ENCODE measurements around the gene PIGB. TPM values are rescaled to one million over a fixed set of nuclear protein-coding genes. Genes with fewer than 3 reads are reported as not detected.

PIGB gene
- total and polyA plus RNA-seq, 9 donors, result 5.6 to 13.5 (median 9.7) TPM

DNA sequence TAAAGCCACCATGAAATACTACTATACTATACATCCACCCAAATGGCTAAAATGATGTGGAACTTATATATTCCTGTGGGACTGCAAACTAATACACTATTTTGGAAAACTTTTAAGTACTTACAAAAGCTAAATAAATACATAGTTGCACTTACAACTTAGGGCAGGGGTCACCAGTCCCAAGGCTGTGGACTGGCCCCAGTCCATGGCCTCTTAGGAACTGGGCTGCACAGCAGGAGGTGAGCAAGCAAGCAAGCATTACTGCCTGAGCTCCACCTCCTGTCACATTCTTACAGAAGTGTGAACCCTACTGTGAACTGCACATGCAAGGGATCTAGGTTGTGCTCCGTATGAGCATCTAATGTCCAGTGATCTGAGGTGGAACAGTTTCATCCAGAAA, 18.1 kb downstream of the PIGB start:
- 86 to 100% (median 91%) methylated on average over 1 of the region's 1 CpG for WGBS, 3 donors
- no peak overlapping the region for H3K4me3 ChIP-seq
- H3K36me3 ChIP-seq, result no peaks in the 10 kb centered on the region
- TF ChIP-seq, protein P1, sequence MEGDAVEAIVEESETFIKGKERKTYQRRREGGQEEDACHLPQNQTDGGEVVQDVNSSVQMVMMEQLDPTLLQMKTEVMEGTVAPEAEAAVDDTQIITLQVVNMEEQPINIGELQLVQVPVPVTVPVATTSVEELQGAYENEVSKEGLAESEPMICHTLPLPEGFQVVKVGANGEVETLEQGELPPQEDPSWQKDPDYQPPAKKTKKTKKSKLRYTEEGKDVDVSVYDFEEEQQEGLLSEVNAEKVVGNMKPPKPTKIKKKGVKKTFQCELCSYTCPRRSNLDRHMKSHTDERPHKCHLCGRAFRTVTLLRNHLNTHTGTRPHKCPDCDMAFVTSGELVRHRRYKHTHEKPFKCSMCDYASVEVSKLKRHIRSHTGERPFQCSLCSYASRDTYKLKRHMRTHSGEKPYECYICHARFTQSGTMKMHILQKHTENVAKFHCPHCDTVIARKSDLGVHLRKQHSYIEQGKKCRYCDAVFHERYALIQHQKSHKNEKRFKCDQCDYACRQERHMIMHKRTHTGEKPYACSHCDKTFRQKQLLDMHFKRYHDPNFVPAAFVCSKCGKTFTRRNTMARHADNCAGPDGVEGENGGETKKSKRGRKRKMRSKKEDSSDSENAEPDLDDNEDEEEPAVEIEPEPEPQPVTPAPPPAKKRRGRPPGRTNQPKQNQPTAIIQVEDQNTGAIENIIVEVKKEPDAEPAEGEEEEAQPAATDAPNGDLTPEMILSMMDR (IDR thresholded peaks at IDR 0.05), result no peak
- TF ChIP-seq EP300 (IDR thresholded peaks at IDR 0.05), result no peak
- no peak for TF ChIP-seq POLR2A (IDR thresholded peaks at IDR 0.05)
- intact Hi-C loops (cut with DNase I), result no loop called here
- H3K27ac ChIP-seq, result no peak overlapping the region
- H3K27me3 ChIP-seq, result no peaks in the 10 kb centered on the region
- H3K9me3 ChIP-seq, result no peaks in the 10 kb centered on the region
- no peak for DNase-seq
- H3K4me1 ChIP-seq (ENCODE audit: insufficient read depth), result no peaks in the 10 kb centered on the region

DNA sequence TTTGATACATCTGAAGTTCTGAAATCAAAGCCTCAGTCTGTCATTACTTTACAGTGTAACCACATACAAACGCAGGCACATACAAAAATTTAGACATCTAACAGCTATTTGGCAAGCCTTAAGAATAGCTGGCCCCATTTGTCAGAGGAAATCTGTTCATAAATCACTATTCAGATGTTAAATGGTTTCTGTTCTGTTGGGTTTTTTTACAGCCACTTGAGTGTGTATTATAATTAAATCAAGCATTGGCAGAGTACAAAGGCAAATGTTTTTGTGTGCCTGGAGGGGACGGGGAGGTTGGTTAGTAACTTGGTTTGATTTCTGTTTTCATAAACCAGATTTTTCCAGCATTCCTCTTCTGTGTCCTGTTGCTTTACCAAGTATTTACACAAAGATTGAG, 24.1 kb downstream of the PIGB start:
- Histone ChIP-seq H3K4me1 (ENCODE audit: insufficient read depth) (no peaks in the 10 kb centered on the region), H3K27me3 (no peaks in the 10 kb centered on the region), H3K9me3 (no peaks in the 10 kb centered on the region), H3K27ac (no peak overlapping the region), H3K36me3 (no peaks in the 10 kb centered on the region), H3K4me3 (no peak overlapping the region)
- WGBS, 3 donors, result 62 to 69% (median 67%) methylated on average over 2 of the region's 2 CpGs
- TF ChIP-seq, protein P1 (IDR thresholded peaks at IDR 0.05), result no peak
- no peak for TF ChIP-seq EP300 (IDR thresholded peaks at IDR 0.05)
- TF ChIP-seq POLR2A (IDR thresholded peaks at IDR 0.05), result no peak
- intact Hi-C loops (cut with DNase I), result no loop called here
- DNase-seq, result no peak

DNA sequence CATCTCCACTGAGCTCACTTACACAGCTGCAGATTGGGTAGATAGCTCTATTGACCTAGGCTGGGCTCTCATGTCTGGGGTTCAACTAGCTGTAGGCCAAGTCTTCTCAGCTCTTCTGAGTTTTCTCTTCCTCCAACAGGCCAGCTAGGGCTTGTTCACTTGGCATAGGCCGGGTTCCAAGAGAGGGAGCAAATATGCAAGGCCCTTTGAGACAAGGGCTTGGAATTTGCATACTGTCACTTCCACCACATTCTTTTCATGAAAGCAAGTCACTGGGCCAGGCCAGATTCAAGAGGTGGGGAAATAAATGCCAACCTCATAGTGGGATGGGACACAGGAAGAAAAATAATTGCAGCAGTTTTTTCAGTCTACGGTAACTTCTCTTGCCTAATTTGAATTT, 25.2 kb downstream of the PIGB start:
- WGBS, 3 donors, result 91 to 95% (median 92%) methylated on average over 2 of the region's 2 CpGs
- TF ChIP-seq, protein P1 (IDR thresholded peaks at IDR 0.05), result no peak
- TF ChIP-seq EP300 (IDR thresholded peaks at IDR 0.05) (no peak), POLR2A (IDR thresholded peaks at IDR 0.05) (no peak)
- Histone ChIP-seq H3K4me3 (no peak overlapping the region), H3K27ac (no peak overlapping the region), H3K4me1 (ENCODE audit: insufficient read depth) (no peaks in the 10 kb centered on the region), H3K9me3 (no peaks in the 10 kb centered on the region), H3K36me3 (no peaks in the 10 kb centered on the region), H3K27me3 (no peaks in the 10 kb centered on the region)
- no peak for DNase-seq
- intact Hi-C loops (cut with DNase I), result no loop called here

DNA sequence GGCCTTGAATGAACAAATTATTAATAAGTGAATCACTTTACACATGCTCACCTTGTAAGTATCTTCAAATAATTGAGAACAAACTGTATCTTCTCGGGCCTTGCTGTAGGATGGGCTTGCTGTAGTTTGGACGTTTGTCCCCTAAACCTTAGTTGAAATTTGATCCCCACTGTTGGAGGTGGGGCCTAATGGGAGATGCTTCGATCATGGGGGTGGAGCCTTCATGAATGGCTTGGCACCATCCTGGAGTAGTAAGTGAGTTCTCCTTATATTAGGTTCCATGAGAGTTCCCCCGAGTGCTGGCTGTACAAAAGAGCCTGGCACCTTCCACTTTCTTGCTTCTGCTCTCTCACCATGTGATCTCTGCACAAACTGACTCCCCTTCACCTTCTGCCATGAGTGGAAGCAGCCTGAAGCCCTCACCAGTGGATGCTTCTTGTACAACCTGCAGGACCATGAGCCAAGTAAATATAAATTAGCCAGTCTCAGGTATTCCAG, 29.3 kb downstream of the PIGB start:
- H3K4me3 ChIP-seq, result no peak overlapping the region
- no peaks in the 10 kb centered on the region for H3K4me1 ChIP-seq (ENCODE audit: insufficient read depth)
- H3K9me3 ChIP-seq, result no peaks in the 10 kb centered on the region
- no peak for TF ChIP-seq EP300 (IDR thresholded peaks at IDR 0.05)
- TF ChIP-seq POLR2A (IDR thresholded peaks at IDR 0.05), result no peak
- TF ChIP-seq, protein P1 (IDR thresholded peaks at IDR 0.05), result no peak
- no peak overlapping the region for H3K27ac ChIP-seq
- WGBS, 3 donors, result 61 to 68% (median 67%) methylated on average over 4 of the region's 4 CpGs
- intact Hi-C loops (cut with DNase I), result no loop called here
- DNase-seq, result no peak
- no peaks in the 10 kb centered on the region for H3K36me3 ChIP-seq
- no peaks in the 10 kb centered on the region for H3K27me3 ChIP-seq
